Fibroblast of lung (primary cell): ENCODE results near the gene HRH3. TPM values are rescaled to one million over a fixed set of nuclear protein-coding genes. Genes with fewer than 3 reads are reported as not detected.

Source experiments
- DNase-seq, 2 donors: peaks; one replicate each; pipeline versions ENCODE4 v3.0.0 to v3.0.0-alpha.2; 2010; ENCODE audit warnings: low read depth in 2 of 2
- H2AFZ ChIP-seq: 2 replicates; pipeline ENCODE4 v1.5.1; 2012; ENCODE audit warnings: low read length, control low read depth, inconsistent platforms
- H3K27ac ChIP-seq: 2 replicates; pipeline ENCODE4 v1.5.1; 2011; ENCODE audit warnings: low read length, control low read depth; ENCODE audit not compliant: insufficient read depth
- H3K27me3 ChIP-seq: 2 replicates; pipeline ENCODE4 v1.5.1; 2011; ENCODE audit warnings: mild to moderate bottlenecking, low read length; ENCODE audit not compliant: control insufficient read depth, insufficient read depth
- H3K36me3 ChIP-seq: 2 replicates; pipeline ENCODE4 v1.5.1; 2011; ENCODE audit warnings: low read length; ENCODE audit not compliant: control insufficient read depth, insufficient read depth
- H3K4me1 ChIP-seq: 2 replicates; pipeline ENCODE4 v1.5.1; 2011; ENCODE audit warnings: low read length; ENCODE audit not compliant: control insufficient read depth, insufficient read depth; ENCODE audit errors: extremely low read depth
- H3K4me2 ChIP-seq: 2 replicates; pipeline ENCODE4 v1.5.1; 2011; ENCODE audit warnings: low read length, control low read depth; ENCODE audit not compliant: insufficient read depth; ENCODE audit errors: extremely low read depth
- H3K4me3 ChIP-seq, 4 experiments: fragments of 200-600 bp in 1 of 4; sonication (generic) in 1 of 4; replicated peaks in 1 of 4; 2 replicates each; pipeline ENCODE4 v1.5.1; 2011 to 2016; ENCODE audit warnings: low read length in 4 of 4, low read depth in 3 of 4, mild to moderate bottlenecking in 3 of 4, control low read depth in 2 of 4, inconsistent platforms in 1 of 4, mixed read lengths in 1 of 4; ENCODE audit not compliant: insufficient read depth in 1 of 4; ENCODE audit errors: control extremely low read depth in 1 of 4
- H3K79me2 ChIP-seq: 2 replicates; pipeline ENCODE4 v1.5.1; 2012; ENCODE audit warnings: mild to moderate bottlenecking, low read length, inconsistent platforms; ENCODE audit not compliant: control insufficient read depth, insufficient read depth
- H3K9ac ChIP-seq: 2 replicates; pipeline ENCODE4 v1.5.1; 2011; ENCODE audit warnings: mild to moderate bottlenecking, low read length, control low read depth; ENCODE audit not compliant: insufficient read depth
- H3K9me3 ChIP-seq: 2 replicates; pipeline ENCODE4 v1.5.1; 2012; ENCODE audit warnings: low read depth, low read length; ENCODE audit not compliant: control insufficient read depth, insufficient read depth
- H4K20me1 ChIP-seq: 2 replicates; pipeline ENCODE4 v1.5.1; 2011; ENCODE audit warnings: low read length; ENCODE audit not compliant: control insufficient read depth, insufficient read depth; ENCODE audit errors: extremely low read depth
- EZH2 ChIP-seq: IDR thresholded peaks from 2 replicates; pipeline ENCODE4 v1.5.1; 2012; ENCODE audit warnings: low read length, control low read depth, mild to moderate bottlenecking; ENCODE audit errors: missing control alignments
- polyA plus RNA-seq, 2 donors: library from polyadenylated mRNA; depleted of rRNA in 1 of 2; stranded (reverse) in 1 of 2; unstranded in 1 of 2; fragments of >200 nt; gene quantifications; 2 replicates each; pipeline ENCODE4 v1.2.1, GENCODE V29; 2011 to 2012; ENCODE audit warnings: missing spikeins in 1 of 2
- total RNA-seq: library from RNA; depleted of rRNA; stranded (reverse); fragments of >200 nt; gene quantifications from 2 replicates; pipeline ENCODE4 v1.2.1, GENCODE V29; 2014
- TF ChIP-seq, protein P1 (sequence below), 2 donors: IDR thresholded peaks in 1 of 2; conservative IDR thresholded peaks in 1 of 2; 1 replicate in 1 of 2; 2 replicates in 1 of 2; pipeline ENCODE4 v1.5.1; 2011 to 2012; ENCODE audit warnings: low read length in 2 of 2, control low read depth in 1 of 2, inconsistent platforms in 1 of 2, low read depth in 1 of 2, mild to moderate bottlenecking in 1 of 2

HRH3 gene
- total and polyA plus RNA-seq, 2 donors (not counting 1 experiment from before 2014, with no cell fraction given): not detected

DNA sequence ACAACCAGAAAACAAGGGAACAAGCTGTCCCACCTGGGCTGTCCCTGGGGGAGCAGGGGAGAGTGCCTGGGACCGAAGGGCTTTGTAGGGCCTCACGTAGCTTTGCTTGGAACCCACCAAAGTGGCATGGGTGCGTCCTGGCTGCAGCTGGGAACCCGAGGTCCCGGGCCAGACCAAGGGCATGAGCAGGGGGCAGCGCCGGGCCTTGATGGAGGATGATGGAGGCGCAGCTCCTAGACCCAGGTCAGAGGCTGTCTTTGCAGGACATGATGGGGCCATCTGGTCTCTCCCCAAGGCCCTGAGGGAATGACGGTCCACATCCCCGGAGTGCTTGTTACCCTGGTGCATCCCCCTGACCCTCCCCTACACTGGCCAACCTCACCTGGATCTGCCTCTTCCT, 10.6 kb upstream of the HRH3 start:
- Histone ChIP-seq H3K9ac (no peak overlapping the region), H3K27ac (no peak overlapping the region), H3K9me3 (no peaks in the 10 kb centered on the region), H2AFZ (no peak overlapping the region), H3K36me3 (no peaks in the 10 kb centered on the region), H3K27me3 (peaks cover 12% of the 10 kb centered on the region), H3K79me2 (no peaks in the 10 kb centered on the region), H3K4me3 (no peak overlapping the region), H3K4me2 (no peak overlapping the region), H4K20me1 (no peaks in the 10 kb centered on the region), H3K4me1 (no peaks in the 10 kb centered on the region)
- DNase-seq: no peak
- TF ChIP-seq, protein P1, sequence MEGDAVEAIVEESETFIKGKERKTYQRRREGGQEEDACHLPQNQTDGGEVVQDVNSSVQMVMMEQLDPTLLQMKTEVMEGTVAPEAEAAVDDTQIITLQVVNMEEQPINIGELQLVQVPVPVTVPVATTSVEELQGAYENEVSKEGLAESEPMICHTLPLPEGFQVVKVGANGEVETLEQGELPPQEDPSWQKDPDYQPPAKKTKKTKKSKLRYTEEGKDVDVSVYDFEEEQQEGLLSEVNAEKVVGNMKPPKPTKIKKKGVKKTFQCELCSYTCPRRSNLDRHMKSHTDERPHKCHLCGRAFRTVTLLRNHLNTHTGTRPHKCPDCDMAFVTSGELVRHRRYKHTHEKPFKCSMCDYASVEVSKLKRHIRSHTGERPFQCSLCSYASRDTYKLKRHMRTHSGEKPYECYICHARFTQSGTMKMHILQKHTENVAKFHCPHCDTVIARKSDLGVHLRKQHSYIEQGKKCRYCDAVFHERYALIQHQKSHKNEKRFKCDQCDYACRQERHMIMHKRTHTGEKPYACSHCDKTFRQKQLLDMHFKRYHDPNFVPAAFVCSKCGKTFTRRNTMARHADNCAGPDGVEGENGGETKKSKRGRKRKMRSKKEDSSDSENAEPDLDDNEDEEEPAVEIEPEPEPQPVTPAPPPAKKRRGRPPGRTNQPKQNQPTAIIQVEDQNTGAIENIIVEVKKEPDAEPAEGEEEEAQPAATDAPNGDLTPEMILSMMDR (conservative IDR thresholded peaks at IDR 0.05 in 1 of 2, IDR thresholded peaks at IDR 0.05 in 1 of 2; ENCODE audit: low read depth in 1 of 2, low read length in 2 of 2): no peak
- no peak for TF ChIP-seq EZH2

DNA sequence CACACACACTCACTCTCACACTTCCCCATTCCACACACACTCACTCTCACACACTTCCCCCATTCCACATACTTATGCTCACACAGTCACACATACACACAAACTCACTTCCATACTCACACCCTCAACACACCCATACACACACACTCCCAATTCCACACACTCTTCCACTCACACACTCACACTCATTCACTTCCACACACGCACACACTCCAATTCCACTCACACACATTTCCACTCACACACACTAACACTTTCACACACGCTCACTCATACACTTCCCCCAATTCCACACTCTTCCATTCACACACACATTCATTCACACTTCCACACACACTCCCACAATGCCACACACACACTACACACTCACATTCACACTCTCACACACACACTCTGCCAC, 10.2 kb upstream of the HRH3 start:
- DNase-seq: no peak
- Histone ChIP-seq H4K20me1 (no peaks in the 10 kb centered on the region), H3K79me2 (no peaks in the 10 kb centered on the region), H3K4me3 (no peak overlapping the region), H3K4me2 (no peak overlapping the region), H3K4me1 (no peaks in the 10 kb centered on the region), H3K9me3 (no peaks in the 10 kb centered on the region), H2AFZ (no peak overlapping the region), H3K9ac (no peak overlapping the region), H3K36me3 (no peaks in the 10 kb centered on the region), H3K27ac (no peak overlapping the region), H3K27me3 (peaks cover 13% of the 10 kb centered on the region)
- no peak for TF ChIP-seq EZH2
- TF ChIP-seq, protein P1 (conservative IDR thresholded peaks at IDR 0.05 in 1 of 2, IDR thresholded peaks at IDR 0.05 in 1 of 2; ENCODE audit: low read depth in 1 of 2, low read length in 2 of 2): no peak

DNA sequence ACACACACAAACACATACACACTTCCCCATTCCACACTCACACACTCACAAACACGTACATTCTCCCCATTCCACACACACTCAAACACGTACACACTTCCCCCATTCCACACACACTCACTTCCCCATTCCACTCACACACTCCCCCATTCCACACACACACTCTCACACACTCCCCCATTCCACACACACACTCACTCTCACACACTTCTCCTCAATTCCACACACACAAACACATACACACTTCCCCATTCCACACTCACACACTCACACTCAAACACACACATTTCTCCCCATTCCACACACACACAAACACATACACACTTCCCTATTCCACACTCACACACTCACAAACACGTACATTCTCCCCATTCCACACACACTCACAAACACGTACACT, 9.6 kb upstream of the HRH3 start:
- Histone ChIP-seq H4K20me1 (no peaks in the 10 kb centered on the region), H3K9me3 (no peaks in the 10 kb centered on the region), H3K4me1 (no peaks in the 10 kb centered on the region), H3K36me3 (no peaks in the 10 kb centered on the region), H3K79me2 (no peaks in the 10 kb centered on the region), H3K27me3 (peaks cover 15% of the 10 kb centered on the region), H3K27ac (no peak overlapping the region), H3K9ac (no peak overlapping the region), H3K4me2 (no peak overlapping the region), H2AFZ (no peak overlapping the region), H3K4me3 (no peak overlapping the region)
- no peak for TF ChIP-seq EZH2
- TF ChIP-seq, protein P1 (conservative IDR thresholded peaks at IDR 0.05 in 1 of 2, IDR thresholded peaks at IDR 0.05 in 1 of 2; ENCODE audit: low read depth in 1 of 2, low read length in 2 of 2): no peak
- no peak for DNase-seq
